ENCODE data around the gene SEMA6B. TPM values are rescaled to one million over a fixed set of nuclear protein-coding genes. Genes with fewer than 3 reads are reported as not detected.

SEMA6B gene
- polyA plus RNA-seq, 1 donor (not counting 4 experiments of a cell fraction or from before 2014, with no cell fraction given), result 0.41 TPM

GRCh38 chr19:4578552-4579248 lies 19.2 kb upstream of the SEMA6B start:
- Histone ChIP-seq H3K27me3 (ENCODE audit: control insufficient read depth, extremely low read depth, insufficient read depth, low read length) (peaks cover 34% of the 10 kb centered on the region), H4K20me1 (ENCODE audit: control insufficient read depth, extremely low read depth, insufficient read depth, low read length) (no peaks in the 10 kb centered on the region), H3K9me1 (ENCODE audit: control insufficient read depth, extremely low read depth, insufficient read depth, low read length) (no peaks in the 10 kb centered on the region), H3K4me1 (ENCODE audit: control insufficient read depth, extremely low read depth, insufficient read depth, low read length) (peaks cover 13% of the 10 kb centered on the region), H3K27ac (ENCODE audit: control insufficient read depth, insufficient read depth, low read length) (no peak overlapping the region), H3K4me3 (ENCODE audit: control insufficient read depth in 2 of 3, extremely low read depth in 1 of 3, insufficient read depth in 2 of 3, low read depth in 1 of 3, low read length in 3 of 3) (no peak overlapping the region), H3K36me3 (ENCODE audit: control insufficient read depth in 2 of 2, extremely low read depth in 1 of 2, insufficient read depth in 2 of 2, low read length in 2 of 2) (no peaks in the 10 kb centered on the region), H3K4me2 (ENCODE audit: control insufficient read depth, extremely low read depth, insufficient read depth, low read depth, low read length) (no peak overlapping the region), H3K9ac (ENCODE audit: control insufficient read depth, extremely low read depth, insufficient read depth, low read length) (no peak overlapping the region), H2AFZ (ENCODE audit: control insufficient read depth, low read length) (no peak overlapping the region), H3K9me3 (ENCODE audit: control insufficient read depth, low read depth, low read length) (no peaks in the 10 kb centered on the region), H3K79me2 (ENCODE audit: control insufficient read depth, insufficient read depth, low read length) (no peaks in the 10 kb centered on the region)
- TF ChIP-seq, protein P1, sequence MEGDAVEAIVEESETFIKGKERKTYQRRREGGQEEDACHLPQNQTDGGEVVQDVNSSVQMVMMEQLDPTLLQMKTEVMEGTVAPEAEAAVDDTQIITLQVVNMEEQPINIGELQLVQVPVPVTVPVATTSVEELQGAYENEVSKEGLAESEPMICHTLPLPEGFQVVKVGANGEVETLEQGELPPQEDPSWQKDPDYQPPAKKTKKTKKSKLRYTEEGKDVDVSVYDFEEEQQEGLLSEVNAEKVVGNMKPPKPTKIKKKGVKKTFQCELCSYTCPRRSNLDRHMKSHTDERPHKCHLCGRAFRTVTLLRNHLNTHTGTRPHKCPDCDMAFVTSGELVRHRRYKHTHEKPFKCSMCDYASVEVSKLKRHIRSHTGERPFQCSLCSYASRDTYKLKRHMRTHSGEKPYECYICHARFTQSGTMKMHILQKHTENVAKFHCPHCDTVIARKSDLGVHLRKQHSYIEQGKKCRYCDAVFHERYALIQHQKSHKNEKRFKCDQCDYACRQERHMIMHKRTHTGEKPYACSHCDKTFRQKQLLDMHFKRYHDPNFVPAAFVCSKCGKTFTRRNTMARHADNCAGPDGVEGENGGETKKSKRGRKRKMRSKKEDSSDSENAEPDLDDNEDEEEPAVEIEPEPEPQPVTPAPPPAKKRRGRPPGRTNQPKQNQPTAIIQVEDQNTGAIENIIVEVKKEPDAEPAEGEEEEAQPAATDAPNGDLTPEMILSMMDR (optimal IDR thresholded peaks at IDR 0.05 in 1 of 3, IDR thresholded peaks at IDR 0.05 in 1 of 3, conservative IDR thresholded peaks at IDR 0.05 in 1 of 3; ENCODE audit: extremely low read depth in 1 of 3, insufficient read depth in 2 of 3, low read length in 3 of 3), result no peak
- TF ChIP-seq EZH2 (IDR thresholded peaks at IDR 0.05; ENCODE audit: low read length), result no peak
- DNase-seq (ENCODE audit: low read depth, low spot score) (no peak), FAIRE-seq (no peak)
- dilution Hi-C loops (cut with MboI; ENCODE audit: extremely low pct_ligation_motif_present, low sequenced_read_pairs), result no loop called here

- Histone ChIP-seq H3K27me3 (ENCODE audit: control insufficient read depth, extremely low read depth, insufficient read depth, low read length) (peaks cover 32% of the 10 kb centered on the region), H3K9ac (ENCODE audit: control insufficient read depth, extremely low read depth, insufficient read depth, low read length) (no peak overlapping the region), H4K20me1 (ENCODE audit: control insufficient read depth, extremely low read depth, insufficient read depth, low read length) (no peaks in the 10 kb centered on the region), H3K9me1 (ENCODE audit: control insufficient read depth, extremely low read depth, insufficient read depth, low read length) (no peaks in the 10 kb centered on the region), H3K79me2 (ENCODE audit: control insufficient read depth, insufficient read depth, low read length) (no peaks in the 10 kb centered on the region), H3K36me3 (ENCODE audit: control insufficient read depth in 2 of 2, extremely low read depth in 1 of 2, insufficient read depth in 2 of 2, low read length in 2 of 2) (no peaks in the 10 kb centered on the region), H3K4me1 (ENCODE audit: control insufficient read depth, extremely low read depth, insufficient read depth, low read length) (peaks cover 13% of the 10 kb centered on the region), H3K9me3 (ENCODE audit: control insufficient read depth, low read depth, low read length) (no peaks in the 10 kb centered on the region), H3K4me3 (ENCODE audit: control insufficient read depth in 2 of 3, extremely low read depth in 1 of 3, insufficient read depth in 2 of 3, low read depth in 1 of 3, low read length in 3 of 3) (no peak overlapping the region), H2AFZ (ENCODE audit: control insufficient read depth, low read length) (no peak overlapping the region), H3K27ac (ENCODE audit: control insufficient read depth, insufficient read depth, low read length) (no peak overlapping the region), H3K4me2 (ENCODE audit: control insufficient read depth, extremely low read depth, insufficient read depth, low read depth, low read length) (no peak overlapping the region)
- dilution Hi-C loops (cut with MboI; ENCODE audit: extremely low pct_ligation_motif_present, low sequenced_read_pairs), result no loop called here
- DNase-seq (ENCODE audit: low read depth, low spot score) (no peak), FAIRE-seq (no peak)
- TF ChIP-seq, protein P1 (optimal IDR thresholded peaks at IDR 0.05 in 1 of 3, IDR thresholded peaks at IDR 0.05 in 1 of 3, conservative IDR thresholded peaks at IDR 0.05 in 1 of 3; ENCODE audit: extremely low read depth in 1 of 3, insufficient read depth in 2 of 3, low read length in 3 of 3), result no peak
- no peak for TF ChIP-seq EZH2 (IDR thresholded peaks at IDR 0.05; ENCODE audit: low read length)
Observed at GRCh38 chr19:4577020-4577782, 17.7 kb upstream of the SEMA6B start.

Measured in keratinocyte (primary cell).